AG08395 (cell line): Measurements from ENCODE around the gene RASGRF2.

ENCODE experiments used
- DNase-seq: peaks from one replicate; pipeline ENCODE4 v3.0.0; 2012; ENCODE audit warnings: mixed read lengths, low spot score

RASGRF2 gene

DNA sequence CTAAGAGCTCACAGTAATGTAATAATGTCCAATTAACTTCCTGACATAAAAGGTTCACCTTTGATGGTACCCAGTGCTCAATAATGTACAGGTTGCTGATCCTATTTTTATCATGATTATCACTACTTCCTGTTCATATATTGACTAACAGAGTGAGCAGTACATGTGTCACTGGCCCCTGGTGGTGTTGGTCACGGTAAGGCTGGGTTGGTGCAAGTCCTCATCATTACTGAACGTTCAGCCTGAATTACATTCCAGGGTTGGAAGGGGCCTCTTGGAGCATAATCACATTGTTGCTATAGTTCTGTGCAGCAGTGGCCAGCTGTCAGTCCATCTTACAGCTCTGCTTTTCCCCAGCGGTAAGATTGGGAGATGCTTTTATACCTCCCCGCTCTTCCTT is 248.7 kb downstream of the RASGRF2 start:
- DNase-seq = no peak

DNA sequence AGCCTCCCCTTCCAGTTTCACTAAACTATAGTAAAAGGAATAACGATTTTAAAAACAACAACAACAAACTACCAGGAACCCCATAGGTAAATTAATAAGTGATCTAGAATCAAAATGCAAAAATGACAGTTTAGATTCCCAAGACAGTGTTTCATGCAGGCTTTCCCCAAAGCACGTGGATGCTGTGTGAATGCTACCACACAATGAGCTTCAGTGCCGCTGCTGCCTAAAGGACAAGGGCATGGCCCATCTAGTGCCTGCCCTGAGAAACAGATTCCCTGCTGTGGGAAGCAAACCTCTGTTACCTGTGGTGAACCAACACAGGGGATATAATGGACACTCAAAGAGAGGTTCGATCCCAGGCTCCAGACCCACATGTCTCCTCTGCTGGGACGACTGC is 249.2 kb downstream of the RASGRF2 start:
- no peak for DNase-seq

DNA sequence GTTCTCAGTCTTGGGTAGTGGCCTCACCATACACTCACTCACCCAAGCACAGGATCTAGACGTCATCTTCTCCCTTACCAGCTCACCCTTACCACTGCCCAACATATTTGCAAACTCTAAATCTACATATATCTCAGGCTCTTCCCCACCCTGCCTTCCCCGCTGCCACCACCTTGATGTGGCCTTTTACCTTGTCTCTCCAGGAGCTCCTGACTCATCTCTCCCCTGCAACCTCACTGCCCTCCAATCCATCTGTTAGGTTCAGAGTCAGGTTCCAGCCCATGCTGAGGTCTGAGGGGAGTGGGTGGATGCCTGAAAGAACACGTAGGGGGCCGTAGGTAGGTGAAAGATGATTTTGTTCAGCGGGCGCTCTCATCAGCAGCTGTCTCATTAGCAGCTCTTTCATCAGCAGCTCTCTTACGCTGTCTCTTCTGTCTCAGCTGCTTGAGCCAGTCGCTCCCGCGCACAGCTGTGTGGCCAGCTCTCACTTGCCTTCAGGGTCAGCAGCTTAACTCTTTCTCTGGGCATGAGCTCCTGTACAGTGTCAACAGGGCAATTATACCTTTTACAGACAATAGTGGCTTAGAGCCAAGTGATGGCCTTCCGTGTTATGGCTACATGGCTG is 249.8 kb downstream of the RASGRF2 start:
- no peak for DNase-seq

DNA sequence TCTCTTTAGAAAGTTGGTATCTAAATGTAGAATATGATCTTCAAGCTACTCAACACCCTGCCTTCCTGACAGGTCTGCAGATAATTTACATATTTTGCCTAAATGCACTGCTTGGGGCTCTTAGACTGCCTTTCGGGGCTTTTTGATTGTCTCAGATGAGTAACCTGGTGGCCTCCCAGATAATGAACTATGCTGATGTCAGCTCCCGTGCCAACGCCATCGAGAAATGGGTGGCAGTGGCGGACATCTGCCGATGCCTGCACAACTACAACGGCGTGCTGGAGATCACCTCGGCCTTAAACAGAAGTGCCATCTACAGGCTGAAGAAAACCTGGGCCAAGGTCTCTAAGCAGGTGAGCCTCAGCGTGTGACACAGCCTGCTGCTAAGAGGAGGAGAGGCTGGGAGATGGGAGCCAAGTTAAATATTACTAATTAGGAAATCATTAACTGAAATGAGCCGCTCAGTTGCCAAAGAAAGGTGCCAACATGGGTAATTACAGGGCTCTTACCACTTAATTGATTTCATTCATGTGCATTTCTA is 252.1 kb downstream of the RASGRF2 start:
- no peak for DNase-seq

DNA sequence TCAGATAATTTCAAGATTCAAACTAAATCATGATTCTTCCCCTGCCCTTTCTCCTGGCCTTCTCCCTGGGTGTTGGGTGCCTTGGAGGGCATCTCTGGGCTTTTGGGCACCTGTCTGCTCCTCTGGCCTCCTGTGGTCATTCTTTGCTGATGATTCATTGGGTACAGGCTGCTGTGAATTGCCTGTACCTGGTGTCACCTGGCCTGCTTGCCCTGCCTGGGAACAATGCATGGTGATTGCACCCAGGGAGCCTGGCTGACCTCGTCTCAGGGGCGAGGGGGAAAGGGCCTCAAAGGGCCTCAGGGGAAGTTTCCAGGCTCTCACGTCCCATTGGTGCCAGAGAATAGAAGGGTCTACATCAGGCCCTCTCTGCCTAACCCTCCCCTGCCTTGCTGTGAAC is 252.9 kb downstream of the RASGRF2 start:
- no peak for DNase-seq

DNA sequence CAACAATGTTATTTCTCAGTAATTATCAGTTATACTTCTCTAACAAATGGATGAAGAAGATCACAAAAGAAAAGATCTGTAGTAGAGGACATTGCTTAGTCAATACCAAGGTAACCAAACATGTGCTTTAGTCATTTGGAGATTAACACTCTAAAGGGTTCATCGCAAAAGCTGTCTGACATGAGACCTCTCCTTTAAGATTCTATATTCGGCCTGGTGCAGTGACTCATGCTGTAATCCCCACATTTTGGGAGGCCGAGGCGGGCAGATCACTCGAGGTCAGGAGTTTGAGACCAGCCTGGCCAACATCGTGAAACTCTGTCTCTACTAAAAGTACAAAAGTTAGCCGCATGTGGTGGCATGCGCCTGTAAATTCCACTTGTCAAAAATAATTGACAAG is 254.7 kb downstream of the RASGRF2 start:
- DNase-seq = no peak

DNA sequence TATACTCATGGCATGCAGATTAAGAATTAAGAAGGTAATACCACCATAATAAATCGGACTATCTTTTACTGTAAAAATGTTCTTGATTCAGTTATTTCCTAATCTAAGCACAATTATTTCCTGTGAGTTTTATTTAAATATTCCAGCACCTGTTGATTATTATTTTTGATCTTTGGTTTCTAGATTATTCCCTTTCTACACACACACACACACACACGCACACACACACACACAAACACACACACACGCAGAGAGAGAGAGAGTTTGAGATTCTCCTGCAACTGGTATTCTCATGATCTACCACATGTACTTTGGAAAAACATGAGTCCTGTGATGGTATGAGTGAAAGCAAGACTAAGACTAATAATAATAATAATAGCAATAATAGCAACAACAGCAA is 256.0 kb downstream of the RASGRF2 start:
- no peak for DNase-seq

DNA sequence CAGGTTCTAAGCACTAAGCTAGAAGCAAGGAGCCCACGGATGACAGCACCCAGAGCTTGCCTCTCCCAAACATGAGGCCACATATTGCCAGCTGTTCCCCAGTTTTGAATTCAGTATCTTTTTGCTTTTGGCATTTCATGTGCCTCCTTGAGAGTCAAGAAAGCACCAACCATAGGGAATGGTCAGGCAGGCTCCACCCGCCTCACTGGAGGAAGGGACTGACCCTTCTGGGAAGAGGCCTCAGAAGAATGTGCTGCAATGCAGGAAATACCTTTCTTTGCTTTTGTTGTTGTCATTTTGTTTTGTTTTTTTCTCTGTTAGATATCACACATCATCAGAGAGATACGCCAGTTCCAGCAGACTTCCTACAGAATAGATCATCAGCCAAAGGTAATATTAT is 259.2 kb downstream of the RASGRF2 start:
- DNase-seq = no peak

DNA sequence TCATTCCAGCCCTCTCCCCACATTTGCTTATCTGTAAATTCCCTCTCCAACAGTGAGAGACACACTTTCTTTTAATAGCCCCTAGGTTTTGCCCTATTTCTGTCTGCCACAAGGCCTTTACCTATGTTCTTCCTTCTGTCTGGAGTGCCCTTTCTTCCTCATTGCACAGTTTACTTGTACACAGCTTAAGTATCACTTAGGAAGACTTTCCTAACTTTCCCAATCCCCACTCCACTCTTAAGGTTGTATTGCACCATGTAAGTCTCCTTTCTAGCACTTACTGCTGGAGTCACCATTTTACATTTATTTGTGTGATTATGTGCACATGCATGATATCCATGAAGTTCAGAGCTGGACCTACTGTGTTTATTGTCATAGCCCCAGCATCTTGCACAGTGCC is 262.1 kb downstream of the RASGRF2 start:
- no peak for DNase-seq

DNA sequence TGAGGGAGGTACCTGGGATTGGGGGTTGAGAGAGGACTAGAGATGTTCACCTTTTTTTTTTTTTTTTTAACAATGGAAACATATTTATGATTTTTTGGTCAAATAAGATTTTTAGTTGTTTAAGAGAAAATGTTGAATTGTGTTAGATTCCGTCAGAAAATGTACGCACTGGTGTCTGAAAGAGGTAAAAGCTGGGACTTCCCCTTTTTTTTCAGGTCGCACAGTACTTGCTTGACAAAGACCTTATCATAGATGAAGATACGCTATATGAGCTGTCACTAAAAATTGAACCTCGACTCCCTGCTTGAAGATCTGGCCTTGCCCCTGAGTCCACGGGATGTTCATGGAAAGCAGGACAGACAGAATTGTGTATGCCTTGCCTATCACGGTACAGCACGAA is 265.3 kb downstream of the RASGRF2 start:
- no peak for DNase-seq

DNA sequence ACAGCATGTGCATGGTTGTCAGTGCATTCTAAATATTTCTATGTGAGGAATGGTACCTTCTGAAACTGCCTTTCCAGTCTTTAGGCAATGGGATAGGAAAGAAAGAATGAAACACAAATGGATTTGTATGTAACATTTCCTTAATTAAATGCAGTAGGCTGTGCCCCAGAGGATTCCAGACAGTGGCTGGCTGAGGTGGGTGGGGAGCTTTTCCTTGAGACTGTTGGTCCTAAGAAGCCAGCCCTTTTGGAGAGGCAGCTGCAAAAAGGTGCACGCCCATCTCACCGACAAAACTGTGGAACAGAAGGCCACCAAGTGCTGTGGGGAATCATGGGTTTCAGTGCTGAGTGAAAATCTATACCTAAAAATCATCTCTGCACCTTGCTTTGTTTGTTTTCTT is 266.1 kb downstream of the RASGRF2 start:
- DNase-seq = no peak

DNA sequence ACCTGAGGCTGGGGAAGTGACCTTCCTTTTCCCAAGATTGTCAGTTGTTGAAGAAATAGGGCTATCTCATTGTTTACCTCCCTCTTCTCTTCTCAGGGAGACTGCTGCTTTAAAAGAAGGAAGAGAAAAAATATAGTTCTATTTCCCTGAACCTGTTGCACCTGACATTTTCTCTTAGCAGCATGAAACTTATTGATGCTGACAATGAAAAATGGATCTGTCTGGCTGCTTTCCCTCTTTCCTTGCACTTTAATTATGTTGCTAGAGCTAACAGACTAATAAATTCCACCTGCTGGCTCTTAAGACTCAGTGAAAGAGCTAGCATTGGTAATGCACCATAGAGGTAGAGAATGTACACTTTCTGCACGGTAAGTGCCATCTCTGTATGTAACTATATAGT is 266.8 kb downstream of the RASGRF2 start:
- no peak for DNase-seq

DNA sequence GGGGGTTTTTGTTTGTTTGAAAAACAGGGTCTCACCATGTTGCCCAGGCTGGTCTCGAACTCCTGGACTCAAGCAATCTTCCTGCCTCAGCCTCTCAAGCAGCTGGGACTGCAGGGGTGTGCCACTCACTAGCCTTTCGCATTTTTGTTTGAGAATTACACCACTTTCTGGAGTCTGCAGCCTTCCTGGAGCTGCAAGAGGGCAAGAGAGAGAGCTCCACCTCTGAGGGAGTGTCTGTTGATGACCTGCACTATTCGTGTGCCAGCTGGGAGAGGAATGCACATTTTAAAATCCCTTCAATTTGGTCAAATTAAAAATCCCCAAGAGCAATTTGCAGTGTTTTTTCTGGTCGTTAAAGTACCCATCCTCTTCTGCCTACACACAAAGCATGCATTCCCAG is 267.9 kb downstream of the RASGRF2 start:
- DNase-seq = no peak

DNA sequence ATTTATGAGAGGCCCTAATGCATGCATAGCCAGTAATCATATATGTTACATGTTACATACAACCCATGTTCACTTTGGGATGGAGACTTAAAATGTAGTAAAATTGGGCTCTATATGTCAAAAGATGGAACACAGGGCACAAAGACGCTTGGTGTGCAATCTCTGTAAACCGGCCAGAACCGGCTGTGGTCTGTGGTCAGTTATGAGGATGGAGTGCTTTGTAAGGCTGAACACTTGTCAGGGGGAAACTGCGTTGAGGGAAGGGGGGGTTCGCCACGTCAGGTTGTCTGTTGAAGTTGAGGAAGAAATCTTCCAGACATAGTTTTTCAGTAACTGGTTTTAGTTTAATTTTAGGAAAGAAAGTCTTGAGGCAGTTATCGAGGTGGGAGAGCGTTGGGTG is 270.3 kb downstream of the RASGRF2 start:
- DNase-seq = no peak

DNA sequence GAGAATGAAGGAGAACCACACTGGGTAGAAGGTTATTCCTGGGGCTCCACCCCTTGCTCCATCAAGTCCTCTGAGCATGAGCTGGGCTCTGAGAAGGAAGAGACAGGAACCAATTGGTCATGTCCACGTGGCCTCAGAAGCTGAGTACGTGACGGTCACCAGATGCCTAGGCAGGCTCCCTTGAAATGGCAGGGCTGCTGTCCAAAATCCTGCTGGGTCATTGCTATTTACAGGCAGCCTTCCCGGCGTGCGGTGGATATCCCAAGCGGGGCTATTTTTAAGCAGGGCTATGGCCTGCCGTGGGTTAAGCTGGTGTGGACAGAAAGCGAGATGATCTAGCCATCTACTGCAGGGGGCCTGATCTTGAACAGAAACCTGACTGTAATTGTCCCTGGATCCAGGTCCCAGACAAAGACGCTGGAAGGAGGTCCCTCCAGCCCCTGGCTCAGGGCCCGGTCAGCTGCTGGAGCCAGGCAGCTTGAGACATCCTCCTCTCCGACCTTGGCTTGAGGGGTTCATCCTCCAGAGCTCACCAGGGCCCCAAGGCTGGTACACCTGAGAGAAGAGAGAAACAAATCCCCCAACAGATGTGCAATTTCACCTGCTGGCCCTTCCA is 272.4 kb downstream of the RASGRF2 start:
- peak; percentile 78 for DNase-seq

DNA sequence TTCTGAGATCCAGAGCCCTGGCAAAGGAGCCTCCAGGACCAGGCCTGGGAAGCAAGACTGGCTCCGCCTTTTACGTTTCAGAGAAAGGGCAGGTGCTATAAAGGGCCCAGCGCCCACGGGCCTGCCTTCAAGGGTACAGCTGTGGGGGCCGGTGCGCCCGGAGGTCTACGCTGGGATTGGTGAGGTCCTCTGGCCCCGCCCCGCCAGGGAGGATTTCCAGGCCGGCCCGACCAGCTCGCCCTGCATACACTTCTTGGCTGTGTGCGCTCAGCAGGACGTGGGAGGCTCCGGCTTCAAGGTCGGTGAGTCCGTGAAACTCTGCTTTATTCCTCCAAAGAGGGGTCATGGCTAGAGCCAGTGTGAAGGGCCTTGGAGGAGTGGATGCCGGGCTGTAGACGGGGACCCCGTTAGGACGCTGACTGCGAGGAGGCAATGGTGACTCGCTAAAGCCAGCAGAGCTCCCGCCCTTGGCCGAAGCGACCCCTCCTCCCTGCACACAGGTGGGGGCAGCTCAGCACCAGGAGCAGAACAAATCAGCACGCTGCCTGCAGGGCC is 273.0 kb downstream of the RASGRF2 start, which contains the start of gene CKMT2:
Gene CKMT2 (plus strand): TSS at position 243 of the 555 bp plus-strand sequence. CDS start 17,811 bp downstream, outside the sequence.
- peak; percentile 59 for DNase-seq

DNA sequence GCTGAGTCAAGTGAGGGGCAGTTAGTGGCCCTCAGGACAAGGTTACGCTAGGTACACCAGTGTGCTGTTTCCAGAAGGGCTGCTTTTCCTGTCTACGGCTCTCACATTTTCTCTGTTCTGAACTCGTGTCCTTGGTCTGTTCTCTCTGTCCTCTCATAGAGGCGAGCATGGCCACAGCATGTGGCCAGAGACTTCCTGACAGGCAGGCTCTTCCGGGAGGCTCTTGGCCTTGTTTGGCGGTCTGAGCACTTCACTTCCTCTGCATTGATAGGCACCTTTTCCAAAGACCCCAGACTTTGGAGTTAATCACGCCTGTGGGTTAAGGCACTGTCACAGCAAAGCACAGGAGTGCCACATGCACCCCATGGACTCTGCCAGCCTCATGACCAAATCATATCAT is 274.1 kb downstream of the RASGRF2 start:
- DNase-seq = no peak

DNA sequence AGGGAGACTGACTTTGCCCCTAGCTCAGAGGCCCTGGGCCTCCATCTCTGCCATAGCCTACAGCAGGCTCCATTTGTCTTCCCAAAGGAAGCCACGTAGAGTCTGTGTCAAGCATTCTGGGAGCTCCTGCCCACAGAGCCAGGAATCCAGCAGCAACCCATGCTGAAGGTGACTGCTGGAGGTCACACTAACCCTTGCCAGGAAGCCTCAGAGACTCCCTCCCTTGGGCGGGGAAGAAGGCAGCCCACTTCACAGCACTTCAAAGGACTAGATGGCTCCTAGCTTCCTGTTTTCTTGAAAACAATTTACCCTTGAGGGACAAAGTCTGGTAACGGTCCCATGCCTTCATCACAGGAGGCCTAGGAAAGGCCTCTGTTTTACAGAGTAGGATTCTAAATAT is 274.6 kb downstream of the RASGRF2 start:
- DNase-seq = no peak

DNA sequence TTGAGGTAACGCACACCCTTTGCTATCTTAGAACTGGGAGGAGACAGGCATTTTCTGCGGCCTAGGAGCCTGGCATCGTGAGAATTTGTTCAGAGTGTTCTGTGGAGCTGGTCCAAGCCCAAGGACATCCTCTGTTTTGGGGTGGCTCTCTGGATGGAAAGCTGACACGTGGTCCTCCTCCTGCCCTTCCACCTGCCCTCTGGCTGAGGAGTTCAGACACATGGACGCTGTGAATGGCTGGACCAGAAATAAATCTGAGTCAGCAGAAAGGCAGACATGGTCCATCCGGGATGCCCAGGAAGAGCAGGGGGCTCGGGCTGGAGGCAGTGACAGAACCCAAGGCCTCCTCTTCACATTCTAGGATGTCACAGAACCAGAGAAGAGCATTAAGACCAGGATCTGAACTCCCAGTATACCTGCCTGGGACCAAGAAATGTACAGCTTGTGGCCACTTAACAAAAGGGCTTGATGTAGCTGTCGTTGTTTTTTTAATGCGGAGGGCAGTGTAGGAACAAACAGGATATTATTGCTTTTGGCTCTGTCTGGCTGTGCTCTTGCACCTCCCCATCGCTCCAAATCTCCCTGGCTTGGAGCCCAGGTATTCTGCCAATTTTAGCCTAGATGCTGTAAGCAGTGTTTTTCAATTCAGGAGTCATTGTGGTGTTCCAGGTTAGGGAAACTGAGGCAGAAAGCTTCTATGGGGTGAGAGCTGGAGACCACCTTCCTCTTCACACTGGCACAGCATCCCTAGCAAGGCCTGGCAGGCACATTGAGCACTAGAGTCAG is 275.3 kb downstream of the RASGRF2 start:
- no peak for DNase-seq

DNA sequence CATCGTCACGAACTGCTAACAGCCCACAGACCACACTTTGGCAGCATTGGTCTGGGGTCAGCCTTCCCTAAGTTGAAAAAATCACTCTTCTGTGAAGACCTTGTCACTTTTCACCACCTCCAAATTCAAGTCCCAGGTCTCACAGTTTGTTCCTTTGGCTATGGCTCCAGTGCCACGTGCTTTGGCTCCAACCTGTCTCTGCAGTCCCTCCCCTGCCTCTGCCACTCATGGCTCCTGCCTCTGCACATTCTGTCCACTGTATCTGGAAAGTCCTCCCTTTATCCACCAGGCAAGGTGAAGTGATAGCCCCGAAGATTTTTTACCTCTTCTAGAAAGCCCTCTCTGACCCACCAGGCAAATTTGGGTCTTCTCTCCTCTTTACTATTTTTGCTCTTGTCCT is 278.3 kb downstream of the RASGRF2 start:
- DNase-seq = no peak

DNA sequence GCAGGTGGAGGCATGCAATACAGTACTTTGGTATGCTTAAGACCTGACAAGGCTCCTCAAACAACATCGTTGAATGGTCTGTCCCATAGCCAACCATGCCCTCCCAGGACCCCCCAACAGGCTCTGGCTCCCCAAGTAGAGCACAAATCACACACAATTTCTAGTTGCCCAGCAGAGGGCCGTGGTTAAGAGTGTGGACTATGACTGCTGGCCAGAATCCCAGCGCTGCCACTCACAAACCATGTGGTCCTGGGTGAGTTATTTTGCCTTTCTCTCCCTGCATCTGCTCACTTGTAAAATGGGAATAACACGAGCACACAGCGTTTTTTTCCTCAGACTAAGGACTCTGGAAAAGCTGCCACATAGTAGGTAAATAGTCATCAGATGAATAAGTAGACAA is 279.4 kb downstream of the RASGRF2 start:
- DNase-seq = no peak

DNA sequence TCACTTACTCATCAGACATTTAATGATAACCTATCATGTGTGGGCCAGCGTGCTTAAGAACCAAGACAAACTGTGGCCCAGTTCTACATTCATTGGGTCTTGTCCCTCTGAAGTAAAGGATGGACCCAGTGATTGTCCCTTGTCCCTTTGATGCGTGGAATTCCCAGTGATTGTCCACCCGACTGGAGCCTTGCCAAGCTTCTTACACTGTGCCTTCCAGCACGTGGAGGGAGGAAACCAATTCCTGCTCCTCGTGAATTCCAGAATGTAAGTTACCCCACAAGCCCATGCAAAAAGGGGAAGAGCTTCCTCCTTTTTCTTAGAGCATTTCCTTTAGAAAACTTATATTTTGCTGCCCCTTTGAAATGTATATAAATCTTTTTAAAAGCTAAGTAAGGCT is 280.8 kb downstream of the RASGRF2 start:
- DNase-seq = no peak
